HG02571 (cell line): Measurements from ENCODE around the gene CLDN15.
"Not testable (repeated sequence)": the region's sequence is repeated elsewhere in the genome, so short reads cannot be mapped to it uniquely, and the experiment has no call there.

ENCODE experiments used
- ATAC-seq: cut with Tn5 transposase; IDR thresholded peaks from one replicate; pipeline ENCODE4 v1.9.1; 2021; ENCODE audit warnings: mild to moderate bottlenecking, moderate library complexity; ENCODE audit not compliant: unreplicated experiment

Gene CLDN15

GRCh38 chr7:101200862-101201599 lies 36.6 kb downstream of the CLDN15 start, which contains the start of gene MOGAT3:
TSS of gene MOGAT3 (minus strand) at chr7:101201036. CDS start at chr7:101200854, 182 bp downstream.
- ATAC-seq = no peak

- ATAC-seq = no peak
These were observed 37.1 kb downstream of the CLDN15 start for GRCh38 chr7:101200504-101200861.

GRCh38 chr7:101199522-101199921 lies 38.1 kb downstream of the CLDN15 start:
- not testable (repeated sequence) for ATAC-seq

- no peak for ATAC-seq
These were observed 39.1 kb downstream of the CLDN15 start for GRCh38 chr7:101198476-101198875.

GRCh38 chr7:101197991-101198390 lies 39.6 kb downstream of the CLDN15 start:
- ATAC-seq = no peak

- no peak for ATAC-seq
These were observed 41.7 kb downstream of the CLDN15 start for GRCh38 chr7:101195884-101196283.

GRCh38 chr7:101189109-101189508 lies 48.5 kb downstream of the CLDN15 start:
- ATAC-seq = no peak

- ATAC-seq = no peak
These were observed 50.7 kb downstream of the CLDN15 start for GRCh38 chr7:101186844-101187428.

GRCh38 chr7:101186194-101186593 lies 51.4 kb downstream of the CLDN15 start:
- no peak for ATAC-seq

GRCh38 chr7:101185258-101185839 lies 52.3 kb downstream of the CLDN15 start:
- no peak for ATAC-seq
